ENCODE results near the gene EXOC1.

EXOC1 gene

GRCh38 chr4:55910140-55910539, 56.7 kb downstream of the EXOC1 start:
- no peak overlapping the region for H3K4me3 ChIP-seq (ENCODE audit: control insufficient read depth in 1 of 7, extremely low read depth in 1 of 7, insufficient read depth in 4 of 7, low read depth in 2 of 7, low read length in 6 of 7)
- CTCF ChIA-PET: no interaction called here
- WGBS (ENCODE audit: insufficient coverage): 83% methylated on average over 1 of the region's 1 CpG
- POLR2A ChIA-PET: no interaction called here
- DNase-seq: no peak
- no peak overlapping the region for H3K27ac ChIP-seq (ENCODE audit: insufficient read depth in 1 of 2, low read depth in 1 of 2, low read length in 2 of 2, poor library complexity in 1 of 2, severe bottlenecking in 2 of 2)
- no peaks in the 10 kb centered on the region for H3K9me3 ChIP-seq (ENCODE audit: control extremely low read depth in 1 of 5, control insufficient read depth in 4 of 5, insufficient read depth in 2 of 5, low read depth in 1 of 5, low read length in 4 of 5)
- H3K4me1 ChIP-seq (ENCODE audit: control extremely low read depth in 1 of 4, control insufficient read depth in 4 of 4, insufficient read depth in 4 of 4, low read length in 3 of 4): peaks cover 0 to 2% (median 0%) of the 10 kb centered on the region in 4 experiments
- no peaks in the 10 kb centered on the region for H3K27me3 ChIP-seq (replicated peaks in 2 of 5; ENCODE audit: control insufficient read depth in 4 of 5, insufficient read depth in 5 of 5, low read length in 4 of 5)
- H3K36me3 ChIP-seq (ENCODE audit: control insufficient read depth in 4 of 4, insufficient read depth in 4 of 4, low read length in 3 of 4): peaks cover 3 to 12% (median 6%) of the 10 kb centered on the region in 4 experiments

- no peaks in the 10 kb centered on the region for H3K9me3 ChIP-seq (ENCODE audit: control extremely low read depth in 1 of 5, control insufficient read depth in 4 of 5, insufficient read depth in 2 of 5, low read depth in 1 of 5, low read length in 4 of 5)
- WGBS (ENCODE audit: insufficient coverage): 99% methylated on average over 6 of the region's 6 CpGs
- no peaks in the 10 kb centered on the region for H3K27me3 ChIP-seq (replicated peaks in 2 of 5; ENCODE audit: control insufficient read depth in 4 of 5, insufficient read depth in 5 of 5, low read length in 4 of 5)
- CTCF ChIA-PET: interaction anchor here (0.6 kb wide), 1 partner anchor 44 kb away, joined by 3 read pairs; no protein-coding TSS in a partner anchor
- no peak for DNase-seq
- POLR2A ChIA-PET: no interaction called here
- H3K4me3 ChIP-seq (ENCODE audit: control insufficient read depth in 1 of 7, extremely low read depth in 1 of 7, insufficient read depth in 4 of 7, low read depth in 2 of 7, low read length in 6 of 7): no peak overlapping the region
- H3K4me1 ChIP-seq (ENCODE audit: control extremely low read depth in 1 of 4, control insufficient read depth in 4 of 4, insufficient read depth in 4 of 4, low read length in 3 of 4): no peaks in the 10 kb centered on the region
- H3K27ac ChIP-seq (ENCODE audit: insufficient read depth in 1 of 2, low read depth in 1 of 2, low read length in 2 of 2, poor library complexity in 1 of 2, severe bottlenecking in 2 of 2): no peak overlapping the region
- H3K36me3 ChIP-seq (ENCODE audit: control insufficient read depth in 4 of 4, insufficient read depth in 4 of 4, low read length in 3 of 4): no peaks in the 10 kb centered on the region
Measured at GRCh38 chr4:55912249-55912648, 58.8 kb downstream of the EXOC1 start.

GRCh38 chr4:55920571-55920970, 67.1 kb downstream of the EXOC1 start:
- 86% methylated on average over 4 of the region's 5 CpGs for WGBS (ENCODE audit: insufficient coverage)
- no peak overlapping the region for H3K27ac ChIP-seq (ENCODE audit: insufficient read depth in 1 of 2, low read depth in 1 of 2, low read length in 2 of 2, poor library complexity in 1 of 2, severe bottlenecking in 2 of 2)
- DNase-seq: no peak
- ChIA-PET CTCF (interaction anchor here (0.6 to 1.4 kb wide), 3 partner anchors 10 to 27 kb away, joined by 3 to 4 read pairs (median 3); no protein-coding TSS in a partner anchor), POLR2A (interaction anchor here (0.6 kb wide), 1 partner anchor 324 kb away, joined by 4 read pairs; no protein-coding TSS in a partner anchor)
- peaks cover 0 to 13% (median 4%) of the 10 kb centered on the region in 4 experiments for H3K4me1 ChIP-seq (ENCODE audit: control extremely low read depth in 1 of 4, control insufficient read depth in 4 of 4, insufficient read depth in 4 of 4, low read length in 3 of 4)
- no peaks in the 10 kb centered on the region for H3K36me3 ChIP-seq (ENCODE audit: control insufficient read depth in 4 of 4, insufficient read depth in 4 of 4, low read length in 3 of 4)
- no peak overlapping the region for H3K4me3 ChIP-seq (ENCODE audit: control insufficient read depth in 1 of 7, extremely low read depth in 1 of 7, insufficient read depth in 4 of 7, low read depth in 2 of 7, low read length in 6 of 7)
- no peaks in the 10 kb centered on the region for H3K27me3 ChIP-seq (replicated peaks in 2 of 5; ENCODE audit: control insufficient read depth in 4 of 5, insufficient read depth in 5 of 5, low read length in 4 of 5)
- no peaks in the 10 kb centered on the region for H3K9me3 ChIP-seq (ENCODE audit: control extremely low read depth in 1 of 5, control insufficient read depth in 4 of 5, insufficient read depth in 2 of 5, low read depth in 1 of 5, low read length in 4 of 5)

- H3K36me3 ChIP-seq (ENCODE audit: control insufficient read depth in 4 of 4, insufficient read depth in 4 of 4, low read length in 3 of 4): no peaks in the 10 kb centered on the region
- WGBS (ENCODE audit: insufficient coverage): 100% methylated on average over 1 of the region's 3 CpGs
- peak overlapping the region in 1 of 7 experiments; percentile 3 for H3K4me3 ChIP-seq (ENCODE audit: control insufficient read depth in 1 of 7, extremely low read depth in 1 of 7, insufficient read depth in 4 of 7, low read depth in 2 of 7, low read length in 6 of 7)
- H3K4me1 ChIP-seq (ENCODE audit: control extremely low read depth in 1 of 4, control insufficient read depth in 4 of 4, insufficient read depth in 4 of 4, low read length in 3 of 4): peaks cover 0 to 13% (median 4%) of the 10 kb centered on the region in 4 experiments
- H3K27ac ChIP-seq (ENCODE audit: insufficient read depth in 1 of 2, low read depth in 1 of 2, low read length in 2 of 2, poor library complexity in 1 of 2, severe bottlenecking in 2 of 2): no peak overlapping the region
- ChIA-PET POLR2A (no interaction called here), CTCF (interaction anchor here (0.6 to 1.6 kb wide), 4 partner anchors 10 to 85 kb away, joined by 3 to 4 read pairs (median 4); no protein-coding TSS in a partner anchor)
- no peaks in the 10 kb centered on the region for H3K27me3 ChIP-seq (replicated peaks in 2 of 5; ENCODE audit: control insufficient read depth in 4 of 5, insufficient read depth in 5 of 5, low read length in 4 of 5)
- H3K9me3 ChIP-seq (ENCODE audit: control extremely low read depth in 1 of 5, control insufficient read depth in 4 of 5, insufficient read depth in 2 of 5, low read depth in 1 of 5, low read length in 4 of 5): no peaks in the 10 kb centered on the region
- DNase-seq: peak; percentile 14 to 75 (median 62)
Measured at GRCh38 chr4:55921093-55921492, 67.6 kb downstream of the EXOC1 start.

GRCh38 chr4:55925241-55925640, 71.8 kb downstream of the EXOC1 start:
- WGBS (ENCODE audit: insufficient coverage): 96% methylated on average over 3 of the region's 4 CpGs
- Histone ChIP-seq H3K36me3 (ENCODE audit: control insufficient read depth in 4 of 4, insufficient read depth in 4 of 4, low read length in 3 of 4) (no peaks in the 10 kb centered on the region), H3K4me1 (ENCODE audit: control extremely low read depth in 1 of 4, control insufficient read depth in 4 of 4, insufficient read depth in 4 of 4, low read length in 3 of 4) (peaks cover 4 to 22% (median 8%) of the 10 kb centered on the region in 4 experiments), H3K9me3 (ENCODE audit: control extremely low read depth in 1 of 5, control insufficient read depth in 4 of 5, insufficient read depth in 2 of 5, low read depth in 1 of 5, low read length in 4 of 5) (peaks cover 0 to 5% (median 0%) of the 10 kb centered on the region in 5 experiments), H3K27ac (ENCODE audit: insufficient read depth in 1 of 2, low read depth in 1 of 2, low read length in 2 of 2, poor library complexity in 1 of 2, severe bottlenecking in 2 of 2) (no peak overlapping the region), H3K4me3 (ENCODE audit: control insufficient read depth in 1 of 7, extremely low read depth in 1 of 7, insufficient read depth in 4 of 7, low read depth in 2 of 7, low read length in 6 of 7) (no peak overlapping the region), H3K27me3 (replicated peaks in 2 of 5; ENCODE audit: control insufficient read depth in 4 of 5, insufficient read depth in 5 of 5, low read length in 4 of 5) (no peaks in the 10 kb centered on the region)
- no peak for DNase-seq
- POLR2A ChIA-PET: no interaction called here
- CTCF ChIA-PET: no interaction called here

GRCh38 chr4:55926610-55927009, 73.2 kb downstream of the EXOC1 start:
- H3K27ac ChIP-seq (ENCODE audit: insufficient read depth in 1 of 2, low read depth in 1 of 2, low read length in 2 of 2, poor library complexity in 1 of 2, severe bottlenecking in 2 of 2): no peak overlapping the region
- ChIA-PET CTCF (interaction anchor here (1.0 kb wide), 1 partner anchor 12 kb away, joined by 4 read pairs; no protein-coding TSS in a partner anchor), POLR2A (no interaction called here)
- H3K27me3 ChIP-seq (replicated peaks in 2 of 5; ENCODE audit: control insufficient read depth in 4 of 5, insufficient read depth in 5 of 5, low read length in 4 of 5): no peaks in the 10 kb centered on the region
- H3K4me3 ChIP-seq (ENCODE audit: control insufficient read depth in 1 of 7, extremely low read depth in 1 of 7, insufficient read depth in 4 of 7, low read depth in 2 of 7, low read length in 6 of 7): no peak overlapping the region
- H3K36me3 ChIP-seq (ENCODE audit: control insufficient read depth in 4 of 4, insufficient read depth in 4 of 4, low read length in 3 of 4): no peaks in the 10 kb centered on the region
- no peak for DNase-seq
- H3K4me1 ChIP-seq (ENCODE audit: control extremely low read depth in 1 of 4, control insufficient read depth in 4 of 4, insufficient read depth in 4 of 4, low read length in 3 of 4): peaks cover 8 to 23% (median 13%) of the 10 kb centered on the region in 4 experiments
- H3K9me3 ChIP-seq (ENCODE audit: control extremely low read depth in 1 of 5, control insufficient read depth in 4 of 5, insufficient read depth in 2 of 5, low read depth in 1 of 5, low read length in 4 of 5): peaks cover 0 to 5% (median 0%) of the 10 kb centered on the region in 5 experiments

- DNase-seq: peak in 2 of 3 donors; percentile 19 to 35
- ChIA-PET POLR2A (no interaction called here), CTCF (interaction anchor here (3.3 kb wide), 1 partner anchor 20 kb away, joined by 17 read pairs; the partner anchor contains the start of gene CEP135)
Measured at GRCh38 chr4:55927803-55928437, 74.5 kb downstream of the EXOC1 start.

More at GRCh38 chr4:55927803-55928437, 74.5 kb downstream of the EXOC1 start:
- H3K4me3 ChIP-seq (ENCODE audit: control insufficient read depth in 1 of 7, extremely low read depth in 1 of 7, insufficient read depth in 4 of 7, low read depth in 2 of 7, low read length in 6 of 7): no peak overlapping the region
- H3K27me3 ChIP-seq (replicated peaks in 2 of 5; ENCODE audit: control insufficient read depth in 4 of 5, insufficient read depth in 5 of 5, low read length in 4 of 5): no peaks in the 10 kb centered on the region
- 80% methylated on average over 1 of the region's 2 CpGs for WGBS (ENCODE audit: insufficient coverage)
- no peaks in the 10 kb centered on the region for H3K36me3 ChIP-seq (ENCODE audit: control insufficient read depth in 4 of 4, insufficient read depth in 4 of 4, low read length in 3 of 4)
- H3K4me1 ChIP-seq (ENCODE audit: control extremely low read depth in 1 of 4, control insufficient read depth in 4 of 4, insufficient read depth in 4 of 4, low read length in 3 of 4): peaks cover 9 to 26% (median 15%) of the 10 kb centered on the region in 4 experiments
- H3K9me3 ChIP-seq (ENCODE audit: control extremely low read depth in 1 of 5, control insufficient read depth in 4 of 5, insufficient read depth in 2 of 5, low read depth in 1 of 5, low read length in 4 of 5): peaks cover 0 to 5% (median 0%) of the 10 kb centered on the region in 5 experiments
- H3K27ac ChIP-seq (ENCODE audit: insufficient read depth in 1 of 2, low read depth in 1 of 2, low read length in 2 of 2, poor library complexity in 1 of 2, severe bottlenecking in 2 of 2): no peak overlapping the region

Measured in common myeloid progenitor, CD34-positive (primary cell).